NT2/D1 (cell line): ENCODE data around the gene SBK2.
A peak's percentile ranks its signal among the peaks of the same experiment; 100 is the strongest.

Source experiments
- DNase-seq: peaks from one replicate; pipeline ENCODE4 v3.0.0-alpha.2; 2011; ENCODE audit warnings: low read depth, low spot score
- H3K27me3 ChIP-seq: 2 replicates; pipeline ENCODE4 v1.6.0; 2011; ENCODE audit warnings: mild to moderate bottlenecking; ENCODE audit not compliant: insufficient read length, insufficient read depth
- H3K36me3 ChIP-seq: 2 replicates; pipeline ENCODE4 v1.6.1; 2011; ENCODE audit warnings: mild to moderate bottlenecking, low read length, mixed read lengths; ENCODE audit not compliant: insufficient read depth, insufficient read length
- H3K4me1 ChIP-seq: 2 replicates; pipeline ENCODE4 v1.5.1; 2011; ENCODE audit not compliant: insufficient read depth, insufficient read length
- H3K4me3 ChIP-seq: 2 replicates; pipeline ENCODE4 v1.5.1; 2011; ENCODE audit warnings: low read depth; ENCODE audit not compliant: insufficient read length
- H3K9ac ChIP-seq: 2 replicates; pipeline ENCODE4 v1.6.0; 2011; ENCODE audit warnings: low read depth; ENCODE audit not compliant: insufficient read length
- H3K9me3 ChIP-seq: 2 replicates; pipeline ENCODE4 v1.5.1; 2011; ENCODE audit warnings: mild to moderate bottlenecking, low read length; ENCODE audit not compliant: insufficient read depth
- SUZ12 ChIP-seq: IDR thresholded peaks from 2 replicates; pipeline ENCODE4 v1.6.1; 2011; ENCODE audit not compliant: insufficient read length, insufficient read depth; ENCODE audit errors: extremely low read depth
- YY1 ChIP-seq: IDR thresholded peaks from 2 replicates; pipeline ENCODE4 v1.6.1; 2011; ENCODE audit not compliant: insufficient read length, insufficient read depth
- ZNF274 ChIP-seq: IDR thresholded peaks from 2 replicates; pipeline ENCODE4 v1.6.1; 2011; ENCODE audit warnings: mild to moderate bottlenecking, low read depth, low read length

The SBK2 gene

GRCh38 chr19:55552620-55553019 lies 15.7 kb upstream of the SBK2 start:
- Histone ChIP-seq H3K4me3 (no peak overlapping the region), H3K9ac (no peak overlapping the region), H3K36me3 (no peaks in the 10 kb centered on the region), H3K9me3 (no peaks in the 10 kb centered on the region), H3K4me1 (peaks cover 2% of the 10 kb centered on the region), H3K27me3 (peaks cover 21% of the 10 kb centered on the region)
- no peak for TF ChIP-seq ZNF274
- TF ChIP-seq SUZ12, result no peak
- TF ChIP-seq YY1, result no peak
- DNase-seq, result no peak

GRCh38 chr19:55552206-55552605 lies 15.3 kb upstream of the SBK2 start:
- no peak for DNase-seq
- H3K36me3 ChIP-seq, result no peaks in the 10 kb centered on the region
- no peak overlapping the region for H3K4me3 ChIP-seq

GRCh38 chr19:55550321-55550650 lies 13.4 kb upstream of the SBK2 start:
- Histone ChIP-seq H3K9me3 (no peaks in the 10 kb centered on the region), H3K4me1 (peaks cover 2% of the 10 kb centered on the region), H3K36me3 (no peaks in the 10 kb centered on the region), H3K27me3 (peaks cover 21% of the 10 kb centered on the region), H3K4me3 (peak overlapping the region; percentile 58), H3K9ac (peak overlapping the region; percentile 22)
- no peak for TF ChIP-seq YY1
- no peak for TF ChIP-seq ZNF274
- TF ChIP-seq SUZ12, result no peak
- DNase-seq, result no peak

More at GRCh38 chr19:55552206-55552605, 15.3 kb upstream of the SBK2 start:
- TF ChIP-seq ZNF274 (no peak), YY1 (no peak), SUZ12 (no peak)
- H3K27me3 ChIP-seq, result peaks cover 21% of the 10 kb centered on the region
- H3K9ac ChIP-seq, result no peak overlapping the region
- H3K4me1 ChIP-seq, result peaks cover 2% of the 10 kb centered on the region
- H3K9me3 ChIP-seq, result no peaks in the 10 kb centered on the region

GRCh38 chr19:55549500-55550320 lies 12.8 kb upstream of the SBK2 start:
- DNase-seq, result no peak
- Histone ChIP-seq H3K27me3 (peaks cover 21% of the 10 kb centered on the region), H3K36me3 (no peaks in the 10 kb centered on the region), H3K4me1 (peaks cover 4% of the 10 kb centered on the region), H3K9ac (peak overlapping the region; percentile 22), H3K9me3 (no peaks in the 10 kb centered on the region), H3K4me3 (peak overlapping the region; percentile 58)
- TF ChIP-seq YY1 (no peak), ZNF274 (no peak), SUZ12 (no peak)

GRCh38 chr19:55546822-55547614 lies 10.1 kb upstream of the SBK2 start:
- no peaks in the 10 kb centered on the region for H3K9me3 ChIP-seq
- peaks cover 2% of the 10 kb centered on the region for H3K4me1 ChIP-seq
- H3K36me3 ChIP-seq, result no peaks in the 10 kb centered on the region
- TF ChIP-seq ZNF274 (no peak), YY1 (no peak)
- no peak overlapping the region for H3K4me3 ChIP-seq
- DNase-seq, result no peak
- peaks cover 6% of the 10 kb centered on the region for H3K27me3 ChIP-seq
- H3K9ac ChIP-seq, result no peak overlapping the region

GRCh38 chr19:55546011-55546410 lies 9.1 kb upstream of the SBK2 start:
- H3K9ac ChIP-seq, result peak overlapping the region; percentile 47
- no peak for DNase-seq
- TF ChIP-seq SUZ12 (no peak), YY1 (no peak), ZNF274 (no peak)
- no peaks in the 10 kb centered on the region for H3K36me3 ChIP-seq
- no peaks in the 10 kb centered on the region for H3K9me3 ChIP-seq
- H3K27me3 ChIP-seq, result peaks cover under 1% of the 10 kb centered on the region
- peaks cover 2% of the 10 kb centered on the region for H3K4me1 ChIP-seq
- H3K4me3 ChIP-seq, result no peak overlapping the region

- Histone ChIP-seq H3K4me1 (peaks cover 2% of the 10 kb centered on the region), H3K27me3 (no peaks in the 10 kb centered on the region), H3K36me3 (no peaks in the 10 kb centered on the region), H3K4me3 (no peak within 1 kb of the TSS), H3K9me3 (no peaks in the 10 kb centered on the region), H3K9ac (peak within 1 kb of the TSS; percentile 47)
- TF ChIP-seq ZNF274 (no peak), YY1 (no peak), SUZ12 (no peak)
- no peak for DNase-seq
Measured at GRCh38 chr19:55545443-55545842, 8.5 kb upstream of the SBK2 start, which contains the start of gene SBK3. SBK3 (minus strand) TSS chr19:55545543; CDS start chr19:55545543, 0 bp downstream.
